ENCODE measurements around the gene CCDC141.

CCDC141 gene

GRCh38 chr2:178910005-178910404, 139.9 kb downstream of the CCDC141 start:
- no peak for DNase-seq (ENCODE audit: low read depth)

GRCh38 chr2:178909507-178909906, 140.4 kb downstream of the CCDC141 start:
- no peak for DNase-seq (ENCODE audit: low read depth)

- no peak for DNase-seq (ENCODE audit: low read depth)
These were observed 141.1 kb downstream of the CCDC141 start for GRCh38 chr2:178908810-178909209.

- DNase-seq (ENCODE audit: low read depth), result no peak
These were observed 144.7 kb downstream of the CCDC141 start for GRCh38 chr2:178905261-178905660.

- no peak for DNase-seq (ENCODE audit: low read depth)
These were observed 150.3 kb downstream of the CCDC141 start for GRCh38 chr2:178899656-178900055.

- DNase-seq (ENCODE audit: low read depth), result no peak
These were observed 154.1 kb downstream of the CCDC141 start for GRCh38 chr2:178895872-178896271.

- DNase-seq (ENCODE audit: low read depth), result no peak
These were observed 154.8 kb downstream of the CCDC141 start for GRCh38 chr2:178895171-178895570.

- DNase-seq (ENCODE audit: low read depth), result no peak
These were observed 156.9 kb downstream of the CCDC141 start for GRCh38 chr2:178892751-178893625.

GRCh38 chr2:178891959-178892485, 157.9 kb downstream of the CCDC141 start:
- no peak for DNase-seq (ENCODE audit: low read depth)

GRCh38 chr2:178891265-178891958, 158.5 kb downstream of the CCDC141 start:
- DNase-seq (ENCODE audit: low read depth), result peak; percentile 35

- no peak for DNase-seq (ENCODE audit: low read depth)
These were observed 163.9 kb downstream of the CCDC141 start for GRCh38 chr2:178886006-178886405.

- DNase-seq (ENCODE audit: low read depth), result no peak
These were observed 165.5 kb downstream of the CCDC141 start for GRCh38 chr2:178884440-178884839.

GRCh38 chr2:178882666-178883440, 167.1 kb downstream of the CCDC141 start:
- no peak for DNase-seq (ENCODE audit: low read depth)

GRCh38 chr2:178881075-178881474, 168.9 kb downstream of the CCDC141 start:
- DNase-seq (ENCODE audit: low read depth), result no peak

- DNase-seq (ENCODE audit: low read depth), result no peak
These were observed 169.7 kb downstream of the CCDC141 start for GRCh38 chr2:178880257-178880656.

GRCh38 chr2:178877874-178878273, 172.1 kb downstream of the CCDC141 start:
- DNase-seq (ENCODE audit: low read depth), result no peak

- DNase-seq (ENCODE audit: low read depth), result no peak
These were observed 175.3 kb downstream of the CCDC141 start for GRCh38 chr2:178874529-178875240.

- DNase-seq (ENCODE audit: low read depth), result no peak
These were observed 176.0 kb downstream of the CCDC141 start for GRCh38 chr2:178873912-178874311.

GRCh38 chr2:178871536-178871935, 178.4 kb downstream of the CCDC141 start:
- no peak for DNase-seq (ENCODE audit: low read depth)

GRCh38 chr2:178870703-178871102, 179.2 kb downstream of the CCDC141 start:
- DNase-seq (ENCODE audit: low read depth), result no peak

GRCh38 chr2:178865999-178866398, 183.9 kb downstream of the CCDC141 start:
- no peak for DNase-seq (ENCODE audit: low read depth)

All from stimulated activated CD8-positive, alpha-beta memory T cell treated with anti-CD3 and anti-CD28 coated beads, Interleukin-4, amount 100 ng/mL, for 24 hours (primary cell).